ENCODE data around the gene ASPN. TPM values are rescaled to one million over a fixed set of nuclear protein-coding genes. Genes with fewer than 3 reads are reported as not detected.

ASPN gene
- polyA plus RNA-seq, result 40.3 TPM
- long read RNA-seq, donor 1, partial matches to known transcripts, result 0 of 3 reads
- long read RNA-seq, donor 1, other reads (novel, unspliced or antisense), result 0 of 3 reads
- long read RNA-seq, donor 2, transcript ASPN-202 (8 exons, 2,470 nt), result major isoform, 6 of 31 reads
- long read RNA-seq, donor 2, partial matches to known transcripts, result 25 of 31 reads
- long read RNA-seq, donor 2, other reads (novel, unspliced or antisense), result 0 of 31 reads
- long read RNA-seq, donor 3, result 0 reads
- long read RNA-seq, donor 4, partial matches to known transcripts, result 0 of 1 reads
- long read RNA-seq, donor 4, other reads (novel, unspliced or antisense), result 0 of 1 reads
- long read RNA-seq, donor 5, transcript ASPN-202 (8 exons, 2,470 nt), result major isoform, 6 of 6 reads
- long read RNA-seq, donor 5, partial matches to known transcripts, result 0 of 6 reads
- long read RNA-seq, donor 5, other reads (novel, unspliced or antisense), result 0 of 6 reads
- long read RNA-seq, donor 6, transcript ASPN-202 (8 exons, 2,470 nt), result major isoform, 8 of 8 reads
- long read RNA-seq, donor 6, partial matches to known transcripts, result 0 of 8 reads
- long read RNA-seq, donor 6, other reads (novel, unspliced or antisense), result 0 of 8 reads
- long read RNA-seq, donor 7, transcript ASPN-202 (8 exons, 2,470 nt), result major isoform, 12 of 12 reads
- long read RNA-seq, donor 7, partial matches to known transcripts, result 0 of 12 reads
- long read RNA-seq, donor 7, other reads (novel, unspliced or antisense), result 0 of 12 reads
- long read RNA-seq, donor 8, transcript ASPN-202 (8 exons, 2,470 nt), result major isoform, 6 of 7 reads
- long read RNA-seq, donor 8, partial matches to known transcripts, result 0 of 7 reads
- long read RNA-seq, donor 8, other reads (novel, unspliced or antisense), result 0 of 7 reads
- long read RNA-seq, donor 9, transcript ASPN-202 (8 exons, 2,470 nt), result major isoform, 11 of 12 reads
- long read RNA-seq, donor 9, partial matches to known transcripts, result 0 of 12 reads
- long read RNA-seq, donor 9, other reads (novel, unspliced or antisense), result 0 of 12 reads
- long read RNA-seq, donor 10, partial matches to known transcripts, result 15 of 19 reads
- long read RNA-seq, donor 10, other reads (novel, unspliced or antisense), result 0 of 19 reads
- long read RNA-seq, donor 11, transcript ASPN-202 (8 exons, 2,470 nt), result major isoform, 9 of 9 reads
- long read RNA-seq, donor 11, partial matches to known transcripts, result 0 of 9 reads
- long read RNA-seq, donor 11, other reads (novel, unspliced or antisense), result 0 of 9 reads

DNA sequence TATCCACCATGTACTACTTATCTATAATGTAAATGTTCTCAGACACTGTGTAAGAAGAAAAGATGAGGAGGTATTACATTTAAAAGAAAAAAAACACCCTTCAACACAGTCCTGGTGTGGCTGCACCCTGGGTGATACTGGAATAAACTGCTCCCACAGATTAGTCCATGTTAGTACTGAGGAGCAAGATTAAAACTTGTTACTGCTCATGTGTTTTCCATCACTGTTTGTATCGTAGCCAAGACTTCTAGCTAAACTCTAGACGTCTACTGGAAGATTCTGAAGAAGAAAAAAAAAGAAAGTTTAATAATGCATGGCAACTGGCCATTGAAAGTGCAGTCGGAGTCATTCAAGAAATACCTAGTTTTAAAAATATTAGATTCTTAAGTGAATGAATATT lies at the start of gene ASPN:
Gene ASPN, minus strand, starts transcription at position 178 of the 400 bp plus-strand sequence.
- peak within 1 kb of the TSS; percentile 62 for H3K27ac ChIP-seq (ENCODE audit: low read length)
- H3K9me3 ChIP-seq (ENCODE audit: control insufficient read depth, low read depth, low read length), result no peaks in the 10 kb centered on the region
- no peak within 1 kb of the TSS for H3K4me3 ChIP-seq (ENCODE audit: low read length)
- 100% methylated on average over 1 of the region's 3 CpGs for WGBS (ENCODE audit: insufficient coverage, low lambda C conversion rate)
- H3K27me3 ChIP-seq (ENCODE audit: control insufficient read depth, insufficient read depth, low read length), result no peaks in the 10 kb centered on the region
- H3K4me1 ChIP-seq (ENCODE audit: control insufficient read depth, insufficient read depth, low read length), result no peaks in the 10 kb centered on the region
- H3K36me3 ChIP-seq (ENCODE audit: control insufficient read depth, insufficient read depth, low read length), result no peaks in the 10 kb centered on the region
- peak in 1 of 2 donors; percentile 22 for DNase-seq

DNA sequence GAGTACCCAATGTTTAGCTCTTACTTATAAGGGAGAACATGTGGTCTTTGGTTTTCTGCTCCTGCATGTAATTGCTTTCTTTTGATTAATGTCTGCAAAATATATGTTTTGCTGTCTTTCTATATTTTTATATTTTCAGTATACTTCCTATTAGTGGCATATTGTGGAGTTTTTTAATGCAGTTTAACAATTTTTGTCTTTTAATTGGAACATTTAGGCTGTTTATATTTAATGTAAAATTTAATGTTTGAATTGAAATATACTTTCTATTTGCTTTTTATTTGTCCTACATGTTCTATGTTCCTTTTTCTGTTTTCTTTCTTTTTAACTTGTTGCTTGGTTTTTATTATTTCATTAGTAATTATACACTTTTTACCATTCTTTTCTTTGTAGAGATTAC lies 48.6 kb upstream of the ASPN start:
- H3K27me3 ChIP-seq (ENCODE audit: control insufficient read depth, insufficient read depth, low read length), result no peaks in the 10 kb centered on the region
- peaks cover 6% of the 10 kb centered on the region for H3K9me3 ChIP-seq (ENCODE audit: control insufficient read depth, low read depth, low read length)
- no peaks in the 10 kb centered on the region for H3K36me3 ChIP-seq (ENCODE audit: control insufficient read depth, insufficient read depth, low read length)
- H3K27ac ChIP-seq (ENCODE audit: low read length), result no peak overlapping the region
- H3K4me1 ChIP-seq (ENCODE audit: control insufficient read depth, insufficient read depth, low read length), result peaks cover 5% of the 10 kb centered on the region
- no peak overlapping the region for H3K4me3 ChIP-seq (ENCODE audit: low read length)
- DNase-seq, result no peak

DNA sequence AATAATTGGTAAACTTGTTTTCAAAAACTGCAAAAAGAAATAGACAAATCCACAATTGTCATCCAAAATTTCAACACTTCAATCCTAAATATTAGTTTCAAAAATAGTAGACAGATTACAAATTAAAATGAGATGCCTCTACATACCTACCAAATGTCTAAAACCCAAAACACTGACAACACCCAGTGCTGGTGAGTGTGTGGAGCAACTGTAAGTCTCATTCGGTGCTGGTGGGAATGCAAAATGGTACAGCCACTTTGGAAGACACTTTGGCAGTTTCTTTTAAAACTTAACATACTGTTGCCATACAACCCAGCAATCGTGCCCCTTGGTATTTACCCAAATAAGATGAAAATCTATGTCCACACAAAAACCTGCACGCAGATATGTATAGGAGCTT lies 46.8 kb upstream of the ASPN start:
- no peak for DNase-seq
- H3K4me1 ChIP-seq (ENCODE audit: control insufficient read depth, insufficient read depth, low read length), result peaks cover 4% of the 10 kb centered on the region
- WGBS (ENCODE audit: insufficient coverage, low lambda C conversion rate), result no CpG with 5 or more reads among the region's 3 CpGs

DNA sequence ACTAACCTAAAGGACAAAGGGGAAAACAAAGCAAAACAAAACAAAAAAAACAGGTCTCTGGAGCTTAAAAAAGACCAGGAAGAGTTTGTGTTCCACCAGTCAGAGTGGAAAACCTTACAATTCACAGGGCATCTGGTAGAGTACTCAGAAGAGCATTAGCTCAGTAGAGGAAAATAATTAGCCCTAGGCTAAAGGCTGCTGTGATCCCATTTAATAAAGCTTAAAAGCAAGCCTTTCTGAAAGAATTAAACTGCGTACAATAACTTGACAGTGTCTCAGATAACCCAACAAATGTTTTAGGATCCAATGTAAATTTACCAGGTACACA lies 46.2 kb upstream of the ASPN start:
- Histone ChIP-seq H3K27ac (ENCODE audit: low read length) (no peak overlapping the region), H3K36me3 (ENCODE audit: control insufficient read depth, insufficient read depth, low read length) (no peaks in the 10 kb centered on the region), H3K9me3 (ENCODE audit: control insufficient read depth, low read depth, low read length) (peaks cover 6% of the 10 kb centered on the region), H3K4me3 (ENCODE audit: low read length) (no peak overlapping the region), H3K27me3 (ENCODE audit: control insufficient read depth, insufficient read depth, low read length) (no peaks in the 10 kb centered on the region), H3K4me1 (ENCODE audit: control insufficient read depth, insufficient read depth, low read length) (peaks cover 1% of the 10 kb centered on the region)
- no CpG with 5 or more reads among the region's 1 CpG for WGBS (ENCODE audit: insufficient coverage, low lambda C conversion rate)
- no peak for DNase-seq

More for the DNA sequence above, 46.8 kb upstream of the ASPN start:
- Histone ChIP-seq H3K36me3 (ENCODE audit: control insufficient read depth, insufficient read depth, low read length) (no peaks in the 10 kb centered on the region), H3K27ac (ENCODE audit: low read length) (no peak overlapping the region), H3K9me3 (ENCODE audit: control insufficient read depth, low read depth, low read length) (peaks cover 6% of the 10 kb centered on the region), H3K4me3 (ENCODE audit: low read length) (no peak overlapping the region), H3K27me3 (ENCODE audit: control insufficient read depth, insufficient read depth, low read length) (no peaks in the 10 kb centered on the region)

DNA sequence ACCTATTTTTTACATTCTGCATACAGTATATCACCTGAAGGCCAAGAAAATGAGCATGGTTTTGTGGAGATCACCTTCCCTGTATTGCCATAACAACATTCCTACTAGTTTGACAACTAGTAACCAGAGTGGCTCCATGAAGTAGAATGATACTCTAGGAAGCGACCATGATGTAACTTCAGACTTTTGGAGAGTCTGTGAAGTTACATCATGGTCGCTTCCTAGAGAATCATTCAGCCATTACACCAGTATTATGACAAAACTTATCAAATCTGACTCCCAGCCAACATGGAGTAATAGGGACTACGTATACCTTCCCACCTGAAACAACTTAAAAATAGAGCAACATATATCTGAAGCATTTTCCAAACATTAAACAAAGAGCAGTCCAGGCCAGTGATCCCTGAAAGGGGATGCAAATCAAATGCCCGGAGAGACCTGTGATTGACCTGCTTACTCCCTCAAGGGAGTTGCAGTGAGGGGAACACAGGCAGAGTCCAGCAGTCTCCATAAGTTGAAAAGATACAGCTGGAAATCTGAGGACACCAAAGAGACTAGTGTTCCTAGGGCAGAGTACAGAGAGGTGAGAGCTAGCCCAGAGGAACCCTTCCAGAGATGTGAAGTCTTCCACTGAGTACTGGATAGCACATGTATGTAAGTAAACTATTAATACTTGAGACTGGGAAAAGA lies 45.7 kb upstream of the ASPN start:
- Histone ChIP-seq H3K9me3 (ENCODE audit: control insufficient read depth, low read depth, low read length) (peaks cover 6% of the 10 kb centered on the region), H3K36me3 (ENCODE audit: control insufficient read depth, insufficient read depth, low read length) (no peaks in the 10 kb centered on the region), H3K27me3 (ENCODE audit: control insufficient read depth, insufficient read depth, low read length) (no peaks in the 10 kb centered on the region), H3K27ac (ENCODE audit: low read length) (no peak overlapping the region), H3K4me1 (ENCODE audit: control insufficient read depth, insufficient read depth, low read length) (peaks cover 6% of the 10 kb centered on the region), H3K4me3 (ENCODE audit: low read length) (no peak overlapping the region)
- peak in 1 of 2 donors; percentile 68 for DNase-seq
- 100% methylated on average over 1 of the region's 4 CpGs for WGBS (ENCODE audit: insufficient coverage, low lambda C conversion rate)

DNA sequence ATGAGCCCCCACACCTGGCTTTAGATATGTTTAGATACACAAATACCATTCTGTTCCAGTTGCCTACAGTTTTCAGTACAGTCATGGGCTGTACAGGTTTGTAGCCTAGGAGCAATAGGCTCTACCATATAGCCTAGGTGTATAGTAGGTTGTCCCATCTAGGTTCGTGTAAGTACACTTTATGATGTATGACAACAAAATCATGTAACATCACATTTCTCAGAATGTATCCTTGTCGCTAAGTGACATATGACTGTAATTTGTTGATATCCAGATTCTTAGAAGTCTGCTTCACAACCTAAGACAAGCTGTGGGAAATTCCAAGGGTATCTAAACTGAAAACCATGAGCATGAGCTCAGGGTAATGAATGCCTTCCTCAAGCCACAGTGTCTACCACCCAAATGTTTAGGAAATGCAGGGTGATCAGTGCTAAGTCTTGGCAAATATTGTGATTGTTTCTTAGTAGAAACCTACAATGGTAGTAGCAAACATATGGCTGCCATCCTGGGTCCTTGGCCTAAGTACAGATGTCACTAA lies 45.1 kb upstream of the ASPN start:
- no peak for DNase-seq
- no CpG with 5 or more reads among the region's 2 CpGs for WGBS (ENCODE audit: insufficient coverage, low lambda C conversion rate)
- Histone ChIP-seq H3K9me3 (ENCODE audit: control insufficient read depth, low read depth, low read length) (peaks cover 5% of the 10 kb centered on the region), H3K27ac (ENCODE audit: low read length) (no peak overlapping the region), H3K36me3 (ENCODE audit: control insufficient read depth, insufficient read depth, low read length) (no peaks in the 10 kb centered on the region), H3K4me1 (ENCODE audit: control insufficient read depth, insufficient read depth, low read length) (peaks cover 7% of the 10 kb centered on the region), H3K4me3 (ENCODE audit: low read length) (no peak overlapping the region), H3K27me3 (ENCODE audit: control insufficient read depth, insufficient read depth, low read length) (no peaks in the 10 kb centered on the region)

DNA sequence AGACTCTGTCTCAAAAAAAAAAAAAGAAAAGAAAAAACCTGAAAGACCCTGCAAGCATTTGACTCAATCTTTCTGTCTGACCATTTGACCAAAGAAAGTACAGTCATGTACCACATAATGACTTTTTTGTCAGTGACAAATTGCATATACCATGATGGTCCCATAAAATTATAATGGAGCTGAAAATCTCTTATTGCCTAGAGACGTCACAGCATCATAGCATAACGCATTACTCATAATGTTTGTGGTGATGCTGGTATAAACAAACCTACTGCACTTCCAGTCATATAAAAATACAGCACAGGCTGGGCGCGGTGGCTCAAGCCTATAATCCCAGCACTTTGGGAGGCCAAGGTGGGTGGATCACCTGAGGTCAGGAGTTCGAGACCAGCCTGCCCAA lies 43.0 kb upstream of the ASPN start:
- no peak for DNase-seq
- no CpG with 5 or more reads among the region's 5 CpGs for WGBS (ENCODE audit: insufficient coverage, low lambda C conversion rate)
- H3K36me3 ChIP-seq (ENCODE audit: control insufficient read depth, insufficient read depth, low read length), result no peaks in the 10 kb centered on the region

DNA sequence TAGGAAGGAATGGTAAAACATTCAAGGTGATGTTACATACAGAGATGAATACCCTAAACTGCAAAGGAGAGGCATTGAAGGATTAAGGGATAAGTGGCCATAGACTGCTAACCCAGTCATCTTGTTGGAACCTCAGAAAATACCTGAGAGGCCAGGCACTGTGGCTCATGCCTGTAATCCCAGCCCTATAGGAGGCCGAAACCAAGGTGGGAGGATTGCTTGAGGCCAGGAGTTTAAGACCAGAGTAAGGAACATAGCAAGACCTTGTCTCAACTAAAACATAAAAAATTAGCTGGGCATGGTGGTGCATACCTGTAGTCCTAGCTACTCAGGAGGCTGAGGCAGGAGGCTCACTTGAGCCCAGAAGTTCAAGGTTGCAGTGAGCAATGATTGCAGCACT lies 42.6 kb upstream of the ASPN start:
- no CpG with 5 or more reads among the region's 1 CpG for WGBS (ENCODE audit: insufficient coverage, low lambda C conversion rate)
- no peaks in the 10 kb centered on the region for H3K36me3 ChIP-seq (ENCODE audit: control insufficient read depth, insufficient read depth, low read length)

More for the DNA sequence above, 43.0 kb upstream of the ASPN start:
- Histone ChIP-seq H3K27me3 (ENCODE audit: control insufficient read depth, insufficient read depth, low read length) (no peaks in the 10 kb centered on the region), H3K4me1 (ENCODE audit: control insufficient read depth, insufficient read depth, low read length) (peaks cover 7% of the 10 kb centered on the region), H3K9me3 (ENCODE audit: control insufficient read depth, low read depth, low read length) (no peaks in the 10 kb centered on the region), H3K4me3 (ENCODE audit: low read length) (no peak overlapping the region), H3K27ac (ENCODE audit: low read length) (no peak overlapping the region)

DNA sequence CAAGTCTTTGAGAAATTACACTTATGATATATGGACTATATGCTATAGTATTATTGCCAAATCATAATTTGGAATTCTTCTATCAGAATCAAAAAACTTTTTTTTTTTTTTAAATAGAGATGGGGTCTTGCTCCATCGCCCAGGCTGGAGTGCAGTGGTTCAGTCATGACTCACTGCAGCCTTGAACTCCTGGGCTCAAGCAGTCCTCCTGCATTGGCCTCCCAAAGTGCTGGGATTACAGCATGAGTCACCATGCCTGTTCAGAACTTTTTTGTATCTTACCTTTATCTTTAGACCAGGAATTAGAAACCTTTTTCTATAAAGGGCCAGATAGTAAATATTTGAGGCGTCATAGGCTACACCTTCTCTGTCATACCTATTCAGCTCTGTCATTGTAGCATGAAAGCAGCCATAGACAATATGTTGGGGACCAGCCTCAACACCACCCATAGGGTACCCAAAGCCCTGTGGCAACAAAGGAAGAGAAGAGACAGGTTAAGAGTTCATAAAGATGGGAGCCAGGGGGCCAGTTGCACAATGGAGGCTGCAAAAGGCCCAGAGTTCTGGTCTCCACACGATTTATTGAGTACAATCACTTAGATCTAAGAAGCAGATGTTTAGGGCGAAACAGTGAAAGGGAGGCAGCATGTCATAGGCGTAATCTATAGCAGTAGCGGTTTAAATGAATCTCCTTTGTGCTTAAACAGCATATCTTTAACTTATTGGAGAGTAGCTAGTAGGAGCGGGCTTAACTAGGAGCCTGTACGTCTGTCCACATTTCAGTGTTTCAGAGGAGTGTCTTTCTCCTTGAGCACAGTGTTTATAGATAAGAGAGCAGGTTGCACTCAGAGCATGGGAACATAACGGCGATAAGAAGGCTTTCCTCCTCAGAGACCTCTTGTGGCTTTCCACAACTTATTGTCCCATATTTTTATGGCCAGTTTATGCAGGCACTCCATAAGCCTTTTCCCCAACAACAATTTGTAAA lies 41.0 kb upstream of the ASPN start:
- Histone ChIP-seq H3K27ac (ENCODE audit: low read length) (peak overlapping the region; percentile 32), H3K36me3 (ENCODE audit: control insufficient read depth, insufficient read depth, low read length) (no peaks in the 10 kb centered on the region), H3K27me3 (ENCODE audit: control insufficient read depth, insufficient read depth, low read length) (no peaks in the 10 kb centered on the region), H3K4me1 (ENCODE audit: control insufficient read depth, insufficient read depth, low read length) (peaks cover 7% of the 10 kb centered on the region), H3K9me3 (ENCODE audit: control insufficient read depth, low read depth, low read length) (no peaks in the 10 kb centered on the region), H3K4me3 (ENCODE audit: low read length) (no peak overlapping the region)
- 17% methylated on average over 2 of the region's 10 CpGs for WGBS (ENCODE audit: insufficient coverage, low lambda C conversion rate)
- DNase-seq, result peak in 1 of 2 donors; percentile 41

More for the DNA sequence above, 42.6 kb upstream of the ASPN start:
- Histone ChIP-seq H3K9me3 (ENCODE audit: control insufficient read depth, low read depth, low read length) (no peaks in the 10 kb centered on the region), H3K4me1 (ENCODE audit: control insufficient read depth, insufficient read depth, low read length) (peaks cover 7% of the 10 kb centered on the region), H3K27me3 (ENCODE audit: control insufficient read depth, insufficient read depth, low read length) (no peaks in the 10 kb centered on the region), H3K27ac (ENCODE audit: low read length) (no peak overlapping the region), H3K4me3 (ENCODE audit: low read length) (no peak overlapping the region)
- DNase-seq, result no peak
